ENCODE measurements around the gene TGM2. TPM values are rescaled to one million over a fixed set of nuclear protein-coding genes. Genes with fewer than 3 reads are reported as not detected.
A peak's percentile ranks its signal among the peaks of the same experiment; 100 is the strongest.

TGM2 gene
- total and polyA plus RNA-seq, 9 of the 15 experiments (the other 6 are each of a cell fraction or from before 2014, with no cell fraction given) = 5.5 to 78.5 (median 37.6) TPM

DNA sequence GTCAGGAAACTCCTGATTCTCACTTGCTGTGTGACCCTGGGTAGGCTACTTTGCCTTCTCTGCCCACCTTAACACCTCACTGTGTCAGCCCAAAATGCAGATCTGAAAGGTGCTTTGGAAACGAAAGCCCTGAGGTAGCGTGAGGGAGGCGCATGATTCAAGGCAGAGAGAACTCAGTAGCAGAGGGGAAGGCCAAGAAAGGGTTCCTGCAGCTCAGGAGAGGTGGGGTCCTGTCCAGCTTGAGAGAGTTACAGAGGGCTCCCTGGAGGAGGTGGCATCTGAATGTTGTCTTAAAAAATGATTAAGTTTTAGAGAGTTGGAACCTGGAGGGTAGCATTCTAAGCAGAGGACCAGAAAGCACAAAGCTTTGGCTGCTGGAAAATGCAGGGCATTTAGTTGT is 13.6 kb downstream of the TGM2 start:
- no peaks in the 10 kb centered on the region for H3K9me1 ChIP-seq (ENCODE audit: control insufficient read depth, insufficient read depth, low read length)
- H3K4me1 ChIP-seq (replicated peaks in 1 of 2; ENCODE audit: control insufficient read depth in 2 of 2, insufficient read depth in 2 of 2, low read length in 2 of 2) = peaks cover 0 to 15% of the 10 kb centered on the region in 2 experiments; a peak in 2 of 5 replicates
- no peaks in the 10 kb centered on the region for H3K9me3 ChIP-seq (replicated peaks; ENCODE audit: control insufficient read depth, insufficient read depth, low read depth, low read length)
- TF ChIP-seq RAD51 (IDR thresholded peaks at IDR 0.05; ENCODE audit: borderline replicate concordance, low read depth) (no peak), FOS (IDR thresholded peaks at IDR 0.05; ENCODE audit: extremely low read depth, insufficient read length) (no peak), BCOR (IDR thresholded peaks at IDR 0.05) (0 out of 2 replicates have a peak, but pooled peaks have one; percentile 11), HLTF (IDR thresholded peaks at IDR 0.05) (no peak), USF2 (CRISPR knock-in tag; IDR thresholded peaks at IDR 0.05) (no peak), ZFP36 (IDR thresholded peaks at IDR 0.05; ENCODE audit: low read depth, low read length, partially characterized antibody) (peak; percentile 87), BRF2 (IDR thresholded peaks at IDR 0.05; ENCODE audit: borderline replicate concordance, insufficient read depth, insufficient read length) (no peak), POLR3G (IDR thresholded peaks at IDR 0.05; ENCODE audit: extremely low read depth, insufficient read length, insufficient replicate concordance) (no peak), ARID1B (IDR thresholded peaks at IDR 0.05) (no peak)
- H2AFZ ChIP-seq (ENCODE audit: low read depth, low read length) = no peak overlapping the region
- no peaks in the 10 kb centered on the region for H3K79me2 ChIP-seq (ENCODE audit: control insufficient read depth, insufficient read depth, low read length)
- CTCF ChIA-PET (ENCODE audit: low intra/inter-chr PET ratio) = no interaction called here
- BruUV-seq (replicated peaks) = no TSS peak
- WGBS (ENCODE audit: insufficient coverage, low coverage, missing lambda C conversion rate) = 93% methylated on average over 3 of the region's 3 CpGs
- FAIRE-seq (no peak), DNase-seq (ENCODE audit: extremely low read depth in 1 of 4, low spot score in 3 of 4) (no peak), ATAC-seq (no peak)
- H3K9ac ChIP-seq (ENCODE audit: insufficient read depth in 1 of 2, low read depth in 2 of 2, low read length in 2 of 2) = no peak overlapping the region
- no peaks in the 10 kb centered on the region for H4K20me1 ChIP-seq (replicated peaks; ENCODE audit: control insufficient read depth, insufficient read depth, low read length)
- no peak overlapping the region for H3K4me2 ChIP-seq (ENCODE audit: insufficient read depth, low read length)
- intact Hi-C loops (cut with micrococcal nuclease) = no loop called here
- H3K36me3 ChIP-seq (ENCODE audit: control insufficient read depth, insufficient read depth, low read length) = peaks cover 93% of the 10 kb centered on the region
- H3K27me3 ChIP-seq (ENCODE audit: control insufficient read depth in 2 of 2, insufficient read depth in 2 of 2, low read length in 2 of 2) = no peaks in the 10 kb centered on the region
- no peak overlapping the region for H3K27ac ChIP-seq (ENCODE audit: extremely low read depth, low read depth, low read length)
- no peak overlapping the region for H3K4me3 ChIP-seq
- in situ Hi-C loops (cut with MboI) = no loop called here
- POLR2A ChIA-PET = interaction anchor here (0.6 to 1.3 kb wide), 6 partner anchors 8 to 597 kb away, joined by 3 to 4 read pairs (median 3); partner anchors contain the start of gene CTNNBL1
